HG03060 (cell line): ENCODE data around the gene FKBP7.
"Not testable (repeated sequence)": the region's sequence is repeated elsewhere in the genome, so short reads cannot be mapped to it uniquely, and the experiment has no call there.

Experiments
- ATAC-seq: cut with Tn5 transposase; IDR thresholded peaks from one replicate; pipeline ENCODE4 v1.9.1; 2021; ENCODE audit warnings: low read depth, moderate number of reproducible peaks; ENCODE audit not compliant: unreplicated experiment

The FKBP7 gene

DNA sequence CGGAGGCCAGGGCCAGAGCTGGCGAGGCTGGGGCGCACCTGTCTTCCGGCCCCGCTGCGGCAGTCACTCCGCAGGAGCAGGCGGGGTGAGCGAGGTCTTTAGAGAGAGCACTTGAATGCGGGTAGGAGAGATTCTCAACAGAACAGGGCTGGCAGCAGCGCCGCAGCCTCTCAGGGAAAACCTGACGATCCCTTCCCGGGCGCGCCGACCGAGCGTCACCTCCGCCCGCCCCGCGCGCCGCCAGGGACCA is 28.0 kb downstream of the FKBP7 start:
- peak; percentile 31 for ATAC-seq

DNA sequence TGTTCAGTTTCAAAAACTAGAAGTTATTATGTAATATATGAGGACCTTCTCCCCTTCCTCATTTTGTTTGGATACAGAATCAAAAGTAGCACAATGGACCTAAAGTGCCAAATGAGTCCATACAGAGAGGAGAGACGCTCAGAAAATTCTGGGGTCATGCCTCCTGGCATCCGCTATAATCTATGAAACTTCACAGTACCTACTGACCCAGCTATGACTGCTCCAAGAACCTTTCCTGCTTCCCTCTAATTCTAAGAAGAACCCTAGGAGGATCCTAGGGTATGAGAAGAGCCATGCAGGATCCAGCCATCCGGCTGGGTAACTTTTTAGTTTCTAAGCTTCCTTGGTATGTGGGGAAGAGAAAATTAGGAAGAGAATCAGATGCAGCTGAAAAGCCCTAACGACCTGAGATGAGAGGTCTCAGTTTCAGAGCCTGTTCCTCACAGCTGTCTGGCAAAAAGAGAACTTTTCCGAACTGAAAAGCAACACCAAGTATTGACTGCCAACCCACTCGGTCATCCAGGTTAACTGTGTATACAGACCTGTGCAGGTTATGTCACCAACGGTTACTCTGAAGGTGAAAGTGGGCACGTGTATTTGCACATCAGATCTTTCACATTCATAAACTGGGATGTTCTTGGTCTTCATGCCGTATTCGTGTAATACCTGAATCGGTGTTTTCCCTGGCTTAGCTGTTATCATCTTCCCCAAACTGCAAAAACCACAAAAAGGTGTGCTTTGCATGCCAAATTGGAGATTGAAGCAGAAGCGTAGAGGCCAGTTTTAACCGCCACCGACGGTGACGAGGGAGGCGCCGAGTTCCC is 28.5 kb downstream of the FKBP7 start:
- peak; percentile 0 for ATAC-seq

- no peak for ATAC-seq
Observed at GRCh38 chr2:178448968-178449661, 29.3 kb downstream of the FKBP7 start.

DNA sequence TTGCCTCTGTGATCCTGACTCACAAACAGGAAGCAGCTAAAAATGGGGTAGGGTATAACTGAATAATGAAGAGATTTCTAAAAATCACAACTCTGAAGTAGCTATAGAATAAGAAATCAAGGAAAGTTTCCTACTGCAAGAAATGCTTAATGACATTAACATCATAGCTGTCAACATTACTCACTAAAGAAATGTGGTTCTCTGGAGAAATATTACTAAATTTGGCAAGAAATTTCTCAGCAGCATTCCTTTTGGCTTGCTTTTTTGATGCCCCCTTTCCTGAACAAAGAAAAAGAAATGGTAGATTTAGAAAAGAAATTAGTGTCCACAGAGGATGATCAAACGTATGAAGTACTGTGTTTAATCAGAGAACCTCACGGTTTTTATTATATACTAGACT is 37.0 kb downstream of the FKBP7 start:
- no peak for ATAC-seq

DNA sequence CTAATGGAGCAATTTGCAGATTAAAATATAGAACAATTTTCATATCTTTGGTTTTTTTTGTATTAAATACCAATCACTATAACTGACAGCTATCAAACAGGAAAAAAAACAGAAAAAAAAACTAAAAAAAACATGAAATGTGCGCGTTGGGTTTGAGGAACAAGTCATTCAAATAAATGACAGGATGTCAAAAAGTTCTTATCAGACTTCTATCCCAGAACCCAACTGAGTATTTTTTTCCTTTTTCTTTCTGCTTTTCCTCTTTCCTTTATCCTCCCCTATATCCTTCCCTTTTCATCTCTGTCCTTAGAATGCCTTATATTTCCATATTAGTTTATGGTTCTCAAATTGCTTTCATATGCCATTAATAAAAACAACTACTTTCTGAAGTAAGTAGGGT is 41.7 kb downstream of the FKBP7 start:
- no peak for ATAC-seq

DNA sequence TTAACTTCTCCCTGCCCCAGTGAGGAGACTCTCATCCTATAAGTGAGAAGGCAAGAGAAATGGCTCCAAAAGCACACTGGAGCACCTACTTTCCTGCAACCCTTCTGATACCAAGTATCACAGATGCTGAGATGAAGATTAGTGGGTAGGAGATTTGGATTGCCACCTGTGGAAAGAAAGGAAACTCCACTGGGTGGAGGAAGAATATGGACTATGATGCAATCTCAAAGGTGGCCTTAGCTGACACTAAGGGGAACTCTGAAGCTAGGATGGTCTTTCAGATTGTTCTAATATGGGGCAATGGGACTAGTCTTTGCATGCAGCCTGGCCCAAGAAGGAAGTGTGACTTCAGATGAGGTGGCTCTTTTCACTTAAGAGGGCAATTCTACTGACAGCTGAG is 49.1 kb downstream of the FKBP7 start:
- ATAC-seq = no peak

DNA sequence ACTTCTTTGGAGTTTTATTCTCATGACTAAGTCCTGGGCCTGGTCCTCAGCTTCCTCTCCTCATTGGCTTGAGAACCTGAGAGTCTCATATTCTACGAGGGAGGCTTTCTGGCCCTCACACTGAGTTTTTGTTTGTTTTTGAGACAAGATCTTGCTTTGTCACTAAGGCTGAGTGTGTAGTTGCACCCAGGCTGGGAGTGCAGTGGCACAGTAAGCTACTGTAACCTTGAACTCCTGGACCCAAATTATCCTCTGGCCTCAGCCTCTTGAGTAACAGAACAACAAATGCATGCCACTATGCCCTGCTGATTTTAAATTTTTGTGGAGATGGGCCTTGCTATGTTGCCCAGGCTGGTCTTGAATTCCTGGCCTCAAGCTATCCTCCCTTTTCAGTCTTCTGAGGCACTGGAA is 50.0 kb downstream of the FKBP7 start:
- ATAC-seq = no peak

DNA sequence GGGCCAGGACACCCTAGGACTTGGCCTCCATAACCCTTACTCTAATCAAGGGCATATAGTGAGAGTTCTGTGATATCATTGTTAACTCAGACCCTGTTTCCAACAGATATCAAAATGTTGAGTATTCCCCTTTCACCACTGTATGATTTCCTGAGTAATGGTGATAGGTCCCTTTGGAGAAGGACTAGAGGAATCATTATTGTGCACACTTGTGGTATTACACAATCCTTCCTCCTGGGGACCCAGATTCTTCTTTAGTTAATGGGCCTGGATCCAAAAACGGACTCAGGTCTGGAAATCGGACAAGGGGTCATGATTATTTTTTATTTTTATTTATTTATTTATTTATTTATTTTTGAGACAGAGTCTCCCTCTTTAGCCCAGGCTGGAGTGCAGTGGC is 50.9 kb downstream of the FKBP7 start:
- no peak for ATAC-seq

GRCh38 chr2:178426388-178426787 is 52.0 kb downstream of the FKBP7 start:
- ATAC-seq = no peak

DNA sequence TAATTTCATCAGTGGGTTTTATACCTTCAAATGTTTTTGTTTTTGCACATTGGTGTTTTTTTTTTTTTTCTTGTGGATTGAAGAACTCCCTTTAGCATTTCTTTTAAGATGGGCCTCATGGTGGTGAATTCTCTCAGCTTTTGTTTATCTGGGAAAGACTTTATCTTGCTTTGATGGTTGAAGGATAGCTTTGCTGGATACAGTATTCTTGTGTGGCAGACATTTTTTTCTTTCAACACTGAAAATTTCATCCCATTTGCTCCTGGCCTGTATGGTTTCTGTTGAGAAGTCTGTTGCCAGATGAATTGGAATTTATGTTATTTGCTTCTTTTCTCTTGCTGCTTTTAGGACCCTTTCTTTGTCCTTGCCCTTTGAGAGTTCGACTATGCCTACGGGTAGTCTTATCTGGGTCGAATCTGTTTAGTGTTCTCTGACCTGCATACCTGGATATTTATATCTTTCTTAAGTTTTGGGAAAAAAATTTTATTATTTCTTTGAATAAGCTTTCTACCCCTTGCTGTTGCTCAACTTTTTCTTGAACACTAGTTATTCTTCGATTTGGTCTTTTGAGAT is 53.1 kb downstream of the FKBP7 start:
- ATAC-seq = no peak

- not testable (repeated sequence) for ATAC-seq
Observed at GRCh38 chr2:178423746-178424145, 54.7 kb downstream of the FKBP7 start.

GRCh38 chr2:178422097-178422496 is 56.3 kb downstream of the FKBP7 start:
- ATAC-seq = no peak

DNA sequence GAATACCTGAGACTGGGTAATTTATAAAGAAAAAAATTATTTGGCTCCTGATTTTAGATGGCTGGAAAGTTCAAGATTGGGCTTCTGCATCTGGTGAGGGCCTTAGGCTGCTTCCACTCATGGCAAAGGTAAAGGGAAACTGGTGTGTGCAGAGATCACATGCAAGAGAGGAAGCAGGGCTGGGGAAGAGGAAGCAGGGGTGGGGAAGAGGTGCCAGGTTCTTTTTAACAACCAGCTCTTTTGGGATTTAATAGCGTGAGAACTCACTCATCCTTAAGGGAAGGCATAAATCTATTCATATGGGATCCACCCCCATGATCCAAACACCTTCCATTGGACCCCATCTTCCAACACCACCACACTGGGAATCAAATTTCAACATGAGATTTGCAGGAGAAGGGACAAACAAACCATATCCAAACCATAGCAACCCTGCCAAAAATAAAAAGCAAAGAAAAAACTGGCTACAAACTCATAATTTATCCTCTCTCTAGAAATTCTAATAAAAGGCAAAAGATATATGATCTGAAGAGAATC is 57.9 kb downstream of the FKBP7 start:
- no peak for ATAC-seq

- no peak for ATAC-seq
Observed at GRCh38 chr2:178419123-178419522, 59.3 kb downstream of the FKBP7 start.

DNA sequence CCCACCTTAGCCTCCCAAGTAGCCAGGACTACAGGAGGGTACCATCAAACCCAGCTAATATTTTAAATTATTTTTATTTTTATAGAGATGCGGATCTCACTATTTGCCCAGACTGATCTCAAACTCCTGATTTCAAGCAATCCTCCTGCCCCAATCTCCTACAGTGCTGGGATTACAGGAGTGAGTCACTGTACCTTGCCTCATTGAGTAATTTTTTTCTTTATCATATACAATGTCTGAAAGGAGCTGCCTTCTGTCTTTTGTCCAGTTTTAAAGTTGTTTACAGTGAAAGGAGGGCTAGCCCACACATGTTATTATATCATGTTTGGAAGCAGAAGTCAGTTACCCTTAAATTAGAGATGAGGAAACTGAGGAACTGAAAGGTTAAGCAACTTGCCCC is 60.0 kb downstream of the FKBP7 start:
- no peak for ATAC-seq

DNA sequence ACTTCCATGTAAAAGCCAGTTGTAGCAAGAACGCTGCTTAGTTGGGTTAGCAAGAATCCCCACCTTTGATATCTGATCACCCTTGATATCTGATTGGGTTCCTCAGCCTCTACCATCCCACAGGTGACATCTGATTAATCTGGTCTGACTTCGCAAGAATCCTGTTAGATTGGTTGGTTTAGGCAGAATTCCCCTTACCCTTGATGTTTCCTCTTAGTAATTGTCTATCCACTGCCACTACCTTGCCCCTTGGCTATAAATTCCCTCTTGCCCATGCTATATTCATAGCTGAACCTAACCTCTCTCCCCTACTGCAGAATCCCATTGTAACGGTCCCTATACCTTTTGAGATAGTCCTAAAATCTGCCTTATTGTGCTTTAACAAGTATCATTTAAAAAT is 60.5 kb downstream of the FKBP7 start:
- no peak for ATAC-seq

DNA sequence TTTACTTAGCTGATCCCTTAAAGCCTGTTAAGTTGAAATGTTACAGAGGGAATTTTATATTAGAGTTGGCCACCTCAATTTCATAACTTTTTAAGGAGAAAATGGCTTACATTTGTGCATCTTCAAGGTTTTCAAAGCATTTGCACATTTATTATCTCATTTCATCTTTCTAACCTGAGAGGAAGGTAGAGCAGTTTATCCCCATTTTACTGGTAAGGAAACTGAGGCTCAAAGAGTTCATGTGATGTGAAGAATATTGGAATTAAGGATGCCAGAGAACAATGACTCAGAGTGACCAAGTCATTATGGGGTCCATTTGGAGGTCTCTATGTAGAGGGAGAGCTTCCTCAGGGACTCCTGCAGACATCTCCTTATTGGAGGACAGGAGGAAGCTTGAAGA is 62.4 kb downstream of the FKBP7 start:
- ATAC-seq = no peak

DNA sequence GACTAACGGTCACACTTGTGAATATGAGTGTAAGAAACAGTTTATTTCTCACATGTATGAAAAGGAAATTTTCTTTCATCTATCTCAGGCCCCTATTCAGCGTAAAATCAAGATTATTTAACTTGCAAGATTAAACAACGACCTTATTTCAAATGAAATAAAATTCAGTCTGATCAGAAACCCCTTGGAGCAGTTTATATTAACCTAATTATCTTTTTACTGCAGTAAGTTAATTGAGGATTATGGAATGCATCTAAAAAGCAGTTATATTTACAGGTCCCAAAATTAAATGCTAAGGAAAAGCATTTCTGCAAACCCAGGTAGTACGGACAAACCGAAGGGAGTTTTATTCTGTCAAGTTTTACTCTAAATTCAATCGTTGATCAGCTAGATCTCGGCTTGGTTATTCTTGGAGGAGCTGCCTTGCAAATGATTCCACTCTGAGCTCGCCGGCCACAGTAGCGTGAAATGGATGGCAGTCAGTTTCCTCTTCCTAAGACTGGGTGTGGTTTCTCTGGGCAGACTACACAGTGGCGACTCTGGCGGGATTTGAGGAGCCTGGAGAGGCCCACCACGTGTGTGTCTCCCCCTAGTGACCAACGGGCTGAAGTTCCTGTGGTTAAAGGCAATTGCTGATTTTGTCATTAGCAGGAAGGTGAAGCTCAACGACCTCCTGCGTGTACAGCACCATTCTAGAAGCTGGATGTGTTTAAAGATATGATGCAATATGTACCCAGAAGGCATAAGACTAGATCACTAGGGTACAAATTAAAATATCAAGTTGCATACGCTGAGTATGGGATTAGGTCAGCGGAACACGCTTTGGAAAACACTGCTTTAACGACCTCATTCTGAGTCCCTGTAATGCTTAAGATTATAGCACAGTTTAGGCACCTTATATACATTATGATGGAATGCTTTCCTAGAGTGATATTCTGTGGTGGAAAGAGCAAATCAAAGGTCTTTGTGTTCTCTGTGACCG is 63.8 kb downstream of the FKBP7 start:
- peak; percentile 78 for ATAC-seq
